ENCODE measurements around the gene CORO2B.

GRCh38 chr15:68711406-68711805 lies 132.6 kb downstream of the CORO2B start:
- TF ChIP-seq CTCF (IDR thresholded peaks at IDR 0.05; ENCODE audit: borderline replicate concordance, extremely low read depth, low read length, poor library complexity, severe bottlenecking) (no peak), EZH2 (IDR thresholded peaks at IDR 0.05; ENCODE audit: borderline replicate concordance, low read depth, low read length, severe bottlenecking) (no peak)

Data from DND-41 (cell line).